ENCODE results near the gene RNF32.

DNA sequence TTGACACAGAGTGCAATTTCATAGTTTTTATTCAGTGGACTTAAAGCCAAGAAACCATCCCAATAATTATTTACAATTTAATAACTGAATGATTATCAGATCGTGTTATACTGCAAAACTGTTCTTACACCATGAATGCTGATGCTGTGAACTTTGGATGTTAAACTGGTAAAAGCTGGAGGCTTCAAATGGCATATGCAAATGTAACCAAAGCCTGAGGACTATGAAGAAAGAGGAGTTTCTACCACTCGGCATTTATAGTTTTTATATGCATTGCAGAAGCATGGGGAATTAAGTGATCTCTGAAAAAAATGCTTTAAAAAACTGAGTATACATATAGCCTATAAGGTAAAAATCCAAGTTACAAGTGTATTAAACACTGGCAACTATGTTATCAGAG lies 42.4 kb downstream of the RNF32 start:
- TF ChIP-seq, protein P1, sequence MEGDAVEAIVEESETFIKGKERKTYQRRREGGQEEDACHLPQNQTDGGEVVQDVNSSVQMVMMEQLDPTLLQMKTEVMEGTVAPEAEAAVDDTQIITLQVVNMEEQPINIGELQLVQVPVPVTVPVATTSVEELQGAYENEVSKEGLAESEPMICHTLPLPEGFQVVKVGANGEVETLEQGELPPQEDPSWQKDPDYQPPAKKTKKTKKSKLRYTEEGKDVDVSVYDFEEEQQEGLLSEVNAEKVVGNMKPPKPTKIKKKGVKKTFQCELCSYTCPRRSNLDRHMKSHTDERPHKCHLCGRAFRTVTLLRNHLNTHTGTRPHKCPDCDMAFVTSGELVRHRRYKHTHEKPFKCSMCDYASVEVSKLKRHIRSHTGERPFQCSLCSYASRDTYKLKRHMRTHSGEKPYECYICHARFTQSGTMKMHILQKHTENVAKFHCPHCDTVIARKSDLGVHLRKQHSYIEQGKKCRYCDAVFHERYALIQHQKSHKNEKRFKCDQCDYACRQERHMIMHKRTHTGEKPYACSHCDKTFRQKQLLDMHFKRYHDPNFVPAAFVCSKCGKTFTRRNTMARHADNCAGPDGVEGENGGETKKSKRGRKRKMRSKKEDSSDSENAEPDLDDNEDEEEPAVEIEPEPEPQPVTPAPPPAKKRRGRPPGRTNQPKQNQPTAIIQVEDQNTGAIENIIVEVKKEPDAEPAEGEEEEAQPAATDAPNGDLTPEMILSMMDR (IDR thresholded peaks at IDR 0.05): no peak
- TF ChIP-seq POLR2AphosphoS5 (IDR thresholded peaks at IDR 0.05) (no peak), POLR2A (IDR thresholded peaks at IDR 0.05) (no peak)

All from upper lobe of left lung (tissue), 4 donors.